Embryonic facial prominence (tissue), 1 donor: ENCODE results near the gene COL21A1.
"Not testable (repeated sequence)": the region's sequence is repeated elsewhere in the genome, so short reads cannot be mapped to it uniquely, and the experiment has no call there.

Experiments used
- DNase-seq: peaks from one replicate; pipeline ENCODE4 v3.0.0-alpha.2; 2016; ENCODE audit errors: extremely low spot score

COL21A1 gene

GRCh38 chr6:56048601-56049000, 198.8 kb downstream of the COL21A1 start:
- DNase-seq = no peak

- no peak for DNase-seq
Observed at GRCh38 chr6:56047931-56048540, 199.3 kb downstream of the COL21A1 start.

- DNase-seq = no peak
Observed at GRCh38 chr6:56046576-56046975, 200.8 kb downstream of the COL21A1 start.

GRCh38 chr6:56043761-56044160, 203.6 kb downstream of the COL21A1 start:
- no peak for DNase-seq

- DNase-seq = no peak
Observed at GRCh38 chr6:56043076-56043475, 204.3 kb downstream of the COL21A1 start.

GRCh38 chr6:56041591-56041990, 205.8 kb downstream of the COL21A1 start:
- DNase-seq = no peak

GRCh38 chr6:56040889-56041301, 206.5 kb downstream of the COL21A1 start:
- DNase-seq = no peak

GRCh38 chr6:56040223-56040622, 207.2 kb downstream of the COL21A1 start:
- DNase-seq = no peak

- no peak for DNase-seq
Observed at GRCh38 chr6:56038764-56039163, 208.6 kb downstream of the COL21A1 start.

- DNase-seq = no peak
Observed at GRCh38 chr6:56037601-56038000, 209.8 kb downstream of the COL21A1 start.

- DNase-seq = no peak
Observed at GRCh38 chr6:56036916-56037600, 210.3 kb downstream of the COL21A1 start.

GRCh38 chr6:56033401-56033800, 214.0 kb downstream of the COL21A1 start:
- no peak for DNase-seq

GRCh38 chr6:56032715-56033260, 214.6 kb downstream of the COL21A1 start:
- DNase-seq = no peak

GRCh38 chr6:56027865-56028264, 219.5 kb downstream of the COL21A1 start:
- no peak for DNase-seq

GRCh38 chr6:56026455-56027180, 220.8 kb downstream of the COL21A1 start:
- DNase-seq = no peak

- no peak for DNase-seq
Observed at GRCh38 chr6:56025795-56026194, 221.6 kb downstream of the COL21A1 start.

GRCh38 chr6:56024931-56025330, 222.4 kb downstream of the COL21A1 start:
- no peak for DNase-seq

- DNase-seq = no peak
Observed at GRCh38 chr6:56023829-56024228, 223.6 kb downstream of the COL21A1 start.

GRCh38 chr6:56022678-56023077, 224.7 kb downstream of the COL21A1 start:
- no peak for DNase-seq

- no peak for DNase-seq
Observed at GRCh38 chr6:56021943-56022342, 225.4 kb downstream of the COL21A1 start.

GRCh38 chr6:56019973-56020372, 227.4 kb downstream of the COL21A1 start:
- DNase-seq = no peak

GRCh38 chr6:56017198-56017597, 230.2 kb downstream of the COL21A1 start:
- DNase-seq = no peak

GRCh38 chr6:56014039-56014438, 233.3 kb downstream of the COL21A1 start:
- not testable (repeated sequence) for DNase-seq
